GM12878 (cell line): Measurements from ENCODE around the gene ABHD17A. TPM values are rescaled to one million over a fixed set of nuclear protein-coding genes. Genes with fewer than 3 reads are reported as not detected.

Experiments
- BACH1 ChIP-seq: fragments of 450-650 bp; IDR thresholded peaks from 2 replicates; pipeline ENCODE4 v1.6.1; 2017; ENCODE audit warnings: mild to moderate bottlenecking, borderline replicate concordance
- DPF2 ChIP-seq: fragments of 450-650 bp; IDR thresholded peaks from 2 replicates; pipeline ENCODE4 v1.6.1; 2017; ENCODE audit warnings: mild to moderate bottlenecking
- FOS ChIP-seq: IDR thresholded peaks from 3 replicates; pipeline ENCODE4 v1.6.1; 2011; ENCODE audit warnings: borderline replicate concordance; ENCODE audit not compliant: insufficient read length; ENCODE audit errors: extremely low read depth
- FOXM1 ChIP-seq: IDR thresholded peaks from 2 replicates; pipeline ENCODE4 v1.6.1; 2012; ENCODE audit warnings: low read depth, mild to moderate bottlenecking, inconsistent platforms, low read length, moderate library complexity
- HDAC6 ChIP-seq: fragments of 200-600 bp; sonication (generic); IDR thresholded peaks from one replicate; pipeline ENCODE4 v1.8.0; 2017; ENCODE audit warnings: antibody characterized with exemption; ENCODE audit not compliant: unreplicated experiment
- KAT2A ChIP-seq: conservative IDR thresholded peaks from 2 replicates; pipeline ENCODE4 v1.6.1; 2011; ENCODE audit warnings: low read depth, low read length; ENCODE audit not compliant: control insufficient read depth
- NBN ChIP-seq: fragments of 450-650 bp; IDR thresholded peaks from 2 replicates; pipeline ENCODE4 v1.6.1; 2016
- PML ChIP-seq: IDR thresholded peaks from 2 replicates; pipeline ENCODE4 v1.6.1; 2012; ENCODE audit warnings: low read length, inconsistent platforms
- POLR2AphosphoS5 ChIP-seq: IDR thresholded peaks from 2 replicates; pipeline ENCODE4 v1.6.1; 2011; ENCODE audit warnings: mild to moderate bottlenecking, low read length, inconsistent platforms
- SMAD5 ChIP-seq: IDR thresholded peaks from 2 replicates; pipeline ENCODE4 v1.6.1; 2016; ENCODE audit warnings: antibody characterized with exemption, low read depth
- YY1 ChIP-seq: IDR thresholded peaks from 2 replicates; pipeline ENCODE4 v1.6.1; 2011; ENCODE audit warnings: low read depth, mild to moderate bottlenecking, low read length
- polyA plus RNA-seq, 11 experiments: library from polyadenylated mRNA; depleted of rRNA in 4 of 11; unstranded in 6 of 11; stranded (reverse) in 5 of 11; fragments of >200 nt; fragmentation: Nextera tagmentation in 4 of 11; fragmentation: Illumina TruSeq in 1 of 11; extraction: Ambion mirVana in 4 of 11; extraction: Trizol in 1 of 11; gene quantifications; 1 replicate in 1 of 11; 2 replicates in 10 of 11; pipeline versions ENCODE4 v1.2.1 to v1.2.3, GENCODE V29; 2011 to 2016; ENCODE audit warnings: inconsistent platforms in 2 of 11, missing spikeins in 2 of 11, low read depth in 1 of 11
- total RNA-seq, 4 experiments: library from RNA; depleted of rRNA in 3 of 4; stranded (reverse); fragments of >200 nt in 3 of 4; fragmentation: Illumina TruSeq in 1 of 4; extraction: Trizol in 1 of 4; gene quantifications; 2 replicates each; pipeline versions ENCODE4 v1.2.1 to v1.2.3, GENCODE V29; 2013 to 2021
- TF ChIP-seq, protein P1 (sequence below): IDR thresholded peaks from 2 replicates; pipeline ENCODE4 v1.6.1; 2011; ENCODE audit warnings: mild to moderate bottlenecking, low read depth, low read length, moderate library complexity; ENCODE audit not compliant: insufficient replicate concordance
- TF ChIP-seq, protein P2 (sequence below): IDR thresholded peaks from 2 replicates; pipeline ENCODE4 v1.6.1; 2012; ENCODE audit warnings: mild to moderate bottlenecking, low read depth, low read length
- TF ChIP-seq, protein P3 (sequence below): IDR thresholded peaks from 2 replicates; pipeline ENCODE4 v1.6.1; 2012; ENCODE audit warnings: low read length, inconsistent platforms
- TF ChIP-seq, protein P4 (sequence below): fragments of 150-350 bp; IDR thresholded peaks from 2 replicates; pipeline ENCODE4 v1.6.1; 2016; ENCODE audit warnings: low read depth, low read length
- TF ChIP-seq, protein P5 (sequence below): fragments of 450-650 bp; conservative IDR thresholded peaks from 2 replicates; pipeline ENCODE4 v1.6.1; 2017; ENCODE audit warnings: mild to moderate bottlenecking, moderate library complexity

Gene ABHD17A
- total and polyA plus RNA-seq, 10 of the 15 experiments (the other 5 are each of a cell fraction or from before 2014, with no cell fraction given), result 0.13 to 126 (median 28.8) TPM; not detected in 1

DNA sequence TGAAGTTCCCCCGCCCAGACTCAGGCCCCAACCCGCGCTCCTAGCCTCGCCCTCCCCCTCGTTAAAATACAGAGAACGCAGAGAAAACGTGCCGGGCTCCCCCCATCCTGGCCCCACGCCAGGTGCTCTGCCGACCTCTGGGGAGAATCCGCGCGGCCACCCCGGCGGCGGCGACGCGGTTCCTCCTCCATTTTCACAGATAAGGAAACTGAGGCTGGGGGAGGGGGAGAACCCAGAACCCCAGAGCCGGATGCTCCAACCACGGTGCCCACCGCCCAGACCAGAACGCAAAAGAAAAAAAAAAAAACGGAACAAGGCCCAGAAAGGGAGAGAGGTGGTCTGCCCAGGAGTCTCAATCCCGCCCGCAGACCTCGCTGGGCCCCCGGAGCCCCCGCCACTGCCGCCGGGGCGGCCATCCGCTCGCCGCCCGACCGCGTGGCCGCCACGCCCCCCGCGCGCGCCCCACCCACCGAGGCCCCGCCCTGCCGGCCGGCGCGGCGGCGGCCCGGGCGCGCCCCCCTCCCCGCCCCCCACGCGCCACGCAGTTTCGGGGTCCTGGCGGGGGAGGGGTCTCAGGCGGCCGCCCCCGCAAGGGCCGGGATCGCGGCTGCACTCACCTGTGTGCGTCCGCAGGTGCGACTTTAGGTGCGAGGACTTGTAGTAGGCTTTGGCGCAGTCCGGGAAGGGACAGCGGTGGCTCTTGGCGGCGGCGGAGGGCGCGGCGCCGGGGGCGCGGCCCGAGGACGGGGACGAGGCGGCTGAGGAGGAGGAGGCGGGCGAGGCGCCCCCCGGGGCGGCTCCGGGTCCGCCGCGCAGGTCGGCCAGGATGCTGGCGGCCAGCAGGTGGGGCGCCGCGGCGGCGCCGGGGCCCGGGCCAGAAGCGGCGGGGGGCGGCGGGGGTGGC is 22.6 kb downstream of the ABHD17A start (continued):
- TF ChIP-seq POLR2AphosphoS5 (no peak; the same call in 1 of the 2 replicates), KAT2A (no peak), NBN (no peak), FOXM1 (no peak), SMAD5 (no peak), YY1 (no peak), BACH1 (no peak), FOS (no peak), HDAC6 (no peak), DPF2 (0 out of 2 replicates have a peak, but pooled peaks have one; percentile 54), PML (no peak)
- TF ChIP-seq, protein P1, sequence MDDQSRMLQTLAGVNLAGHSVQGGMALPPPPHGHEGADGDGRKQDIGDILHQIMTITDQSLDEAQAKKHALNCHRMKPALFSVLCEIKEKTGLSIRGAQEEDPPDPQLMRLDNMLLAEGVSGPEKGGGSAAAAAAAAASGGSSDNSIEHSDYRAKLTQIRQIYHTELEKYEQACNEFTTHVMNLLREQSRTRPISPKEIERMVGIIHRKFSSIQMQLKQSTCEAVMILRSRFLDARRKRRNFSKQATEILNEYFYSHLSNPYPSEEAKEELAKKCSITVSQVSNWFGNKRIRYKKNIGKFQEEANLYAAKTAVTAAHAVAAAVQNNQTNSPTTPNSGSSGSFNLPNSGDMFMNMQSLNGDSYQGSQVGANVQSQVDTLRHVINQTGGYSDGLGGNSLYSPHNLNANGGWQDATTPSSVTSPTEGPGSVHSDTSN, result no peak
- TF ChIP-seq, protein P2, sequence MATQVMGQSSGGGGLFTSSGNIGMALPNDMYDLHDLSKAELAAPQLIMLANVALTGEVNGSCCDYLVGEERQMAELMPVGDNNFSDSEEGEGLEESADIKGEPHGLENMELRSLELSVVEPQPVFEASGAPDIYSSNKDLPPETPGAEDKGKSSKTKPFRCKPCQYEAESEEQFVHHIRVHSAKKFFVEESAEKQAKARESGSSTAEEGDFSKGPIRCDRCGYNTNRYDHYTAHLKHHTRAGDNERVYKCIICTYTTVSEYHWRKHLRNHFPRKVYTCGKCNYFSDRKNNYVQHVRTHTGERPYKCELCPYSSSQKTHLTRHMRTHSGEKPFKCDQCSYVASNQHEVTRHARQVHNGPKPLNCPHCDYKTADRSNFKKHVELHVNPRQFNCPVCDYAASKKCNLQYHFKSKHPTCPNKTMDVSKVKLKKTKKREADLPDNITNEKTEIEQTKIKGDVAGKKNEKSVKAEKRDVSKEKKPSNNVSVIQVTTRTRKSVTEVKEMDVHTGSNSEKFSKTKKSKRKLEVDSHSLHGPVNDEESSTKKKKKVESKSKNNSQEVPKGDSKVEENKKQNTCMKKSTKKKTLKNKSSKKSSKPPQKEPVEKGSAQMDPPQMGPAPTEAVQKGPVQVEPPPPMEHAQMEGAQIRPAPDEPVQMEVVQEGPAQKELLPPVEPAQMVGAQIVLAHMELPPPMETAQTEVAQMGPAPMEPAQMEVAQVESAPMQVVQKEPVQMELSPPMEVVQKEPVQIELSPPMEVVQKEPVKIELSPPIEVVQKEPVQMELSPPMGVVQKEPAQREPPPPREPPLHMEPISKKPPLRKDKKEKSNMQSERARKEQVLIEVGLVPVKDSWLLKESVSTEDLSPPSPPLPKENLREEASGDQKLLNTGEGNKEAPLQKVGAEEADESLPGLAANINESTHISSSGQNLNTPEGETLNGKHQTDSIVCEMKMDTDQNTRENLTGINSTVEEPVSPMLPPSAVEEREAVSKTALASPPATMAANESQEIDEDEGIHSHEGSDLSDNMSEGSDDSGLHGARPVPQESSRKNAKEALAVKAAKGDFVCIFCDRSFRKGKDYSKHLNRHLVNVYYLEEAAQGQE, result no peak
- TF ChIP-seq, protein P3, sequence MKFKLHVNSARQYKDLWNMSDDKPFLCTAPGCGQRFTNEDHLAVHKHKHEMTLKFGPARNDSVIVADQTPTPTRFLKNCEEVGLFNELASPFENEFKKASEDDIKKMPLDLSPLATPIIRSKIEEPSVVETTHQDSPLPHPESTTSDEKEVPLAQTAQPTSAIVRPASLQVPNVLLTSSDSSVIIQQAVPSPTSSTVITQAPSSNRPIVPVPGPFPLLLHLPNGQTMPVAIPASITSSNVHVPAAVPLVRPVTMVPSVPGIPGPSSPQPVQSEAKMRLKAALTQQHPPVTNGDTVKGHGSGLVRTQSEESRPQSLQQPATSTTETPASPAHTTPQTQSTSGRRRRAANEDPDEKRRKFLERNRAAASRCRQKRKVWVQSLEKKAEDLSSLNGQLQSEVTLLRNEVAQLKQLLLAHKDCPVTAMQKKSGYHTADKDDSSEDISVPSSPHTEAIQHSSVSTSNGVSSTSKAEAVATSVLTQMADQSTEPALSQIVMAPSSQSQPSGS, result no peak
- TF ChIP-seq, protein P4, sequence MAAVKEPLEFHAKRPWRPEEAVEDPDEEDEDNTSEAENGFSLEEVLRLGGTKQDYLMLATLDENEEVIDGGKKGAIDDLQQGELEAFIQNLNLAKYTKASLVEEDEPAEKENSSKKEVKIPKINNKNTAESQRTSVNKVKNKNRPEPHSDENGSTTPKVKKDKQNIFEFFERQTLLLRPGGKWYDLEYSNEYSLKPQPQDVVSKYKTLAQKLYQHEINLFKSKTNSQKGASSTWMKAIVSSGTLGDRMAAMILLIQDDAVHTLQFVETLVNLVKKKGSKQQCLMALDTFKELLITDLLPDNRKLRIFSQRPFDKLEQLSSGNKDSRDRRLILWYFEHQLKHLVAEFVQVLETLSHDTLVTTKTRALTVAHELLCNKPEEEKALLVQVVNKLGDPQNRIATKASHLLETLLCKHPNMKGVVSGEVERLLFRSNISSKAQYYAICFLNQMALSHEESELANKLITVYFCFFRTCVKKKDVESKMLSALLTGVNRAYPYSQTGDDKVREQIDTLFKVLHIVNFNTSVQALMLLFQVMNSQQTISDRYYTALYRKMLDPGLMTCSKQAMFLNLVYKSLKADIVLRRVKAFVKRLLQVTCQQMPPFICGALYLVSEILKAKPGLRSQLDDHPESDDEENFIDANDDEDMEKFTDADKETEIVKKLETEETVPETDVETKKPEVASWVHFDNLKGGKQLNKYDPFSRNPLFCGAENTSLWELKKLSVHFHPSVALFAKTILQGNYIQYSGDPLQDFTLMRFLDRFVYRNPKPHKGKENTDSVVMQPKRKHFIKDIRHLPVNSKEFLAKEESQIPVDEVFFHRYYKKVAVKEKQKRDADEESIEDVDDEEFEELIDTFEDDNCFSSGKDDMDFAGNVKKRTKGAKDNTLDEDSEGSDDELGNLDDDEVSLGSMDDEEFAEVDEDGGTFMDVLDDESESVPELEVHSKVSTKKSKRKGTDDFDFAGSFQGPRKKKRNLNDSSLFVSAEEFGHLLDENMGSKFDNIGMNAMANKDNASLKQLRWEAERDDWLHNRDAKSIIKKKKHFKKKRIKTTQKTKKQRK, result no peak
- TF ChIP-seq, protein P5, sequence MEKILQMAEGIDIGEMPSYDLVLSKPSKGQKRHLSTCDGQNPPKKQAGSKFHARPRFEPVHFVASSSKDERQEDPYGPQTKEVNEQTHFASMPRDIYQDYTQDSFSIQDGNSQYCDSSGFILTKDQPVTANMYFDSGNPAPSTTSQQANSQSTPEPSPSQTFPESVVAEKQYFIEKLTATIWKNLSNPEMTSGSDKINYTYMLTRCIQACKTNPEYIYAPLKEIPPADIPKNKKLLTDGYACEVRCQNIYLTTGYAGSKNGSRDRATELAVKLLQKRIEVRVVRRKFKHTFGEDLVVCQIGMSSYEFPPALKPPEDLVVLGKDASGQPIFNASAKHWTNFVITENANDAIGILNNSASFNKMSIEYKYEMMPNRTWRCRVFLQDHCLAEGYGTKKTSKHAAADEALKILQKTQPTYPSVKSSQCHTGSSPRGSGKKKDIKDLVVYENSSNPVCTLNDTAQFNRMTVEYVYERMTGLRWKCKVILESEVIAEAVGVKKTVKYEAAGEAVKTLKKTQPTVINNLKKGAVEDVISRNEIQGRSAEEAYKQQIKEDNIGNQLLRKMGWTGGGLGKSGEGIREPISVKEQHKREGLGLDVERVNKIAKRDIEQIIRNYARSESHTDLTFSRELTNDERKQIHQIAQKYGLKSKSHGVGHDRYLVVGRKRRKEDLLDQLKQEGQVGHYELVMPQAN, result peak; percentile 76
